ENCODE data around the gene TYMS.

- no peak for TF ChIP-seq CTCF (IDR thresholded peaks at IDR 0.05)
- no peak for TF ChIP-seq EZH2 (IDR thresholded peaks at IDR 0.05; ENCODE audit: borderline replicate concordance, insufficient read depth, low read depth, low read length, poor library complexity, severe bottlenecking)
Observed at GRCh38 chr18:682833-683232, 25.4 kb downstream of the TYMS start.
